OCI-LY7 (cell line): ENCODE data around the gene GABRB3. TPM values are rescaled to one million over a fixed set of nuclear protein-coding genes. Genes with fewer than 3 reads are reported as not detected.

Source experiments
- BruUV-seq: library from RNA; stranded (reverse); fragments of 400-500 nt; replicated peaks from 2 replicates; lab custom pipeline; 2021; lab: Mats Ljungman, UMichigan
- CTCF ChIA-PET: fragments of 300-600 bp; sonication (Branson Sonifier 250); formaldehyde crosslinking; loops from one replicate; lab custom pipeline; 2022; ENCODE audit warnings: antibody characterized with exemption; ENCODE audit not compliant: unreplicated experiment; lab: Charles Lee
- POLR2A ChIA-PET: fragments of 300-600 bp; sonication (Branson Sonifier 250); formaldehyde crosslinking; loops from one replicate; lab custom pipeline; 2022; ENCODE audit warnings: antibody characterized with exemption; lab: Charles Lee
- DNase-seq: peaks from one replicate; pipeline ENCODE4 v3.0.0-alpha.2; 2015; ENCODE audit warnings: low spot score
- H2AFZ ChIP-seq: fragments of 200-600 bp; sonication (generic), shearing (Covaris generic); 2 replicates; pipeline ENCODE4 v1.6.1; 2014; ENCODE audit warnings: mild to moderate bottlenecking, antibody characterized with exemption, low read length, moderate library complexity
- H3K27ac ChIP-seq: fragments of 200-600 bp; sonication (generic); 2 replicates; pipeline ENCODE4 v1.5.1; 2014; ENCODE audit warnings: mixed run types, low read depth, mild to moderate bottlenecking, moderate library complexity, low read length, inconsistent platforms; ENCODE audit not compliant: poor library complexity, severe bottlenecking
- H3K36me3 ChIP-seq: fragments of 200-600 bp; sonication (generic); 2 replicates; pipeline ENCODE4 v1.6.1; 2014; ENCODE audit warnings: mild to moderate bottlenecking, antibody characterized with exemption, low read length, moderate library complexity, mixed read lengths; ENCODE audit not compliant: insufficient read depth
- H3K4me1 ChIP-seq: fragments of 200-600 bp; sonication (generic); 2 replicates; pipeline ENCODE4 v1.5.1; 2014; ENCODE audit warnings: mild to moderate bottlenecking, low read length; ENCODE audit not compliant: insufficient read depth, poor library complexity, severe bottlenecking
- H3K4me2 ChIP-seq: fragments of 200-600 bp; sonication (generic); 2 replicates; pipeline ENCODE4 v1.6.1; 2014; ENCODE audit warnings: mild to moderate bottlenecking, low read length
- H3K4me3 ChIP-seq: fragments of 200-600 bp; sonication (generic); 2 replicates; pipeline ENCODE4 v1.5.1; 2014; ENCODE audit warnings: mild to moderate bottlenecking, low read depth, low read length; ENCODE audit not compliant: poor library complexity, severe bottlenecking
- H3K79me2 ChIP-seq: fragments of 200-600 bp; sonication (generic); 2 replicates; pipeline ENCODE4 v1.6.1; 2016; ENCODE audit warnings: low read depth, mild to moderate bottlenecking, low read length, moderate library complexity, mixed read lengths; ENCODE audit not compliant: insufficient read depth
- H3K9me2 ChIP-seq: fragments of 200-600 bp; sonication (generic); 2 replicates; pipeline ENCODE4 v1.6.1; 2016; ENCODE audit warnings: mild to moderate bottlenecking, low read length, mixed read lengths; ENCODE audit not compliant: insufficient read depth
- H3K9me3 ChIP-seq: fragments of 200-600 bp; sonication (generic); 2 replicates; pipeline ENCODE4 v1.6.1; 2014; ENCODE audit warnings: mild to moderate bottlenecking, mixed run types, low read length, mixed read lengths
- H4K20me1 ChIP-seq: fragments of 200-600 bp; sonication (generic); 2 replicates; pipeline ENCODE4 v1.6.1; 2014; ENCODE audit warnings: mild to moderate bottlenecking, antibody characterized with exemption, low read length, moderate library complexity, mixed read lengths; ENCODE audit not compliant: insufficient read depth
- EZH2phosphoT487 ChIP-seq: fragments of 200-600 bp; sonication (generic); IDR thresholded peaks from 2 replicates; pipeline ENCODE4 v1.6.1; 2018; ENCODE audit warnings: low read depth, borderline replicate concordance, mild to moderate bottlenecking, mixed run types, antibody characterized with exemption, low read length, moderate library complexity, mixed read lengths
- intact Hi-C: fragments of 100-400 bp; cut with micrococcal nuclease; formaldehyde crosslinking; loops from one replicate; pipeline ENCODE4 v1.10.0; 2022; ENCODE audit not compliant: unreplicated experiment
- total RNA-seq, 2 experiments: library from RNA; depleted of rRNA in 1 of 2; stranded (reverse); fragments of >200 nt in 1 of 2; shearing (Covaris generic) in 1 of 2; gene quantifications; 2 replicates each; pipeline ENCODE4 v1.2.3, GENCODE V29; 2014 to 2022
- TF ChIP-seq, protein P1 (sequence below): fragments of 200-600 bp; sonication (generic); conservative IDR thresholded peaks from 2 replicates; pipeline ENCODE4 v1.5.1; 2014; ENCODE audit warnings: mild to moderate bottlenecking, antibody characterized with exemption, low read length, moderate library complexity, mixed read lengths

The GABRB3 gene
- total RNA-seq, 2 experiments from 2014 or later, result 2.8 to 6.5 TPM

DNA sequence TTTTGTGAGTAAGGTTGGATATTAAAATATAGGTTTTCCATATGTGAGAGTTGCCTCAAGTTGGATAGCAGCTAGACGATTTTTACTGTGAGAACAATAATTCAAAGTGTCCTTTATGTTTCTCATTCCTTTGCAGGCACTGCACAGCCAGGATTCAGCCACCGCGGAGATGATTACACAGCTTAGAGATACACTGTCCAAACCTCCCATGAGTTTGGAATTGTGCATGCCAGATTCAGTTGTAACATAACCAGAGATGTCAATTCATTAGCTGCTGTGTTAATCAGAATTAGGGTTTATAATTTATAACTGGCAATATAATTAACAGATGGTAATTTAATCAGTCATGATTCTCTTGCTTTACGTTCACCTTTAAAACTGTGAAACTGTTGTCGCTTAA is 132.3 kb downstream of the GABRB3 start:
- H3K4me1 ChIP-seq, result no peaks in the 10 kb centered on the region
- no peaks in the 10 kb centered on the region for H3K36me3 ChIP-seq
- ChIA-PET CTCF (no interaction called here), POLR2A (no interaction called here)
- no peak overlapping the region for H3K4me3 ChIP-seq
- no peaks in the 10 kb centered on the region for H3K9me3 ChIP-seq
- TF ChIP-seq, protein P1, sequence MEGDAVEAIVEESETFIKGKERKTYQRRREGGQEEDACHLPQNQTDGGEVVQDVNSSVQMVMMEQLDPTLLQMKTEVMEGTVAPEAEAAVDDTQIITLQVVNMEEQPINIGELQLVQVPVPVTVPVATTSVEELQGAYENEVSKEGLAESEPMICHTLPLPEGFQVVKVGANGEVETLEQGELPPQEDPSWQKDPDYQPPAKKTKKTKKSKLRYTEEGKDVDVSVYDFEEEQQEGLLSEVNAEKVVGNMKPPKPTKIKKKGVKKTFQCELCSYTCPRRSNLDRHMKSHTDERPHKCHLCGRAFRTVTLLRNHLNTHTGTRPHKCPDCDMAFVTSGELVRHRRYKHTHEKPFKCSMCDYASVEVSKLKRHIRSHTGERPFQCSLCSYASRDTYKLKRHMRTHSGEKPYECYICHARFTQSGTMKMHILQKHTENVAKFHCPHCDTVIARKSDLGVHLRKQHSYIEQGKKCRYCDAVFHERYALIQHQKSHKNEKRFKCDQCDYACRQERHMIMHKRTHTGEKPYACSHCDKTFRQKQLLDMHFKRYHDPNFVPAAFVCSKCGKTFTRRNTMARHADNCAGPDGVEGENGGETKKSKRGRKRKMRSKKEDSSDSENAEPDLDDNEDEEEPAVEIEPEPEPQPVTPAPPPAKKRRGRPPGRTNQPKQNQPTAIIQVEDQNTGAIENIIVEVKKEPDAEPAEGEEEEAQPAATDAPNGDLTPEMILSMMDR, result no peak
- TF ChIP-seq EZH2phosphoT487, result no peak
- no peak overlapping the region for H3K27ac ChIP-seq
- no TSS peak for BruUV-seq
- no peaks in the 10 kb centered on the region for H3K79me2 ChIP-seq
- H3K4me2 ChIP-seq, result no peak overlapping the region
- H4K20me1 ChIP-seq, result no peaks in the 10 kb centered on the region
- H2AFZ ChIP-seq, result no peak overlapping the region
- H3K9me2 ChIP-seq, result no peaks in the 10 kb centered on the region
- intact Hi-C loops, result no loop called here
- no peak for DNase-seq

DNA sequence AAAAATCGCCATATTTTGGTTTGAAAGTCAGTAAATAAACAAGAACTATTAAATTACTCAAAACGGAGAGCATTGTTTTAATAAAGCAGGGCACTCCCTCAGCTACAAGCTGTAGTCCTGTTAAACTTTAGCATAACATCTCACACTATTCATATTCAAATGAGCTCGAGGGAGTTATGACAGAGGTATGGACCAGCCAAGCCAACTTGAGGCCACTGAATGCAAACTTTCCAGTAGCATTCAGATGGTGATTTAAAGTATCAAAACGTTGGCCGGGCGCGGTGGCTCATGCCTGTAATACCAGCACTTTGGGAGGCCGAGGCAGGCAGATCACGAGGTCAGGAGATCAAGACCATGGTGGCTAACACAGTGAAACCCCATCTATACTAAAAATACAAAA is 132.9 kb downstream of the GABRB3 start:
- Histone ChIP-seq H3K36me3 (no peaks in the 10 kb centered on the region), H3K9me2 (no peaks in the 10 kb centered on the region), H3K4me3 (no peak overlapping the region), H3K4me2 (no peak overlapping the region), H3K4me1 (no peaks in the 10 kb centered on the region), H3K9me3 (no peaks in the 10 kb centered on the region), H4K20me1 (no peaks in the 10 kb centered on the region), H2AFZ (no peak overlapping the region), H3K79me2 (no peaks in the 10 kb centered on the region), H3K27ac (no peak overlapping the region)
- ChIA-PET POLR2A (no interaction called here), CTCF (no interaction called here)
- no peak for TF ChIP-seq EZH2phosphoT487
- TF ChIP-seq, protein P1, result no peak
- no TSS peak for BruUV-seq
- DNase-seq, result no peak
- intact Hi-C loops, result loop anchor here (10.0 kb wide), 1 partner anchor 695 kb away; no protein-coding TSS in a partner anchor

DNA sequence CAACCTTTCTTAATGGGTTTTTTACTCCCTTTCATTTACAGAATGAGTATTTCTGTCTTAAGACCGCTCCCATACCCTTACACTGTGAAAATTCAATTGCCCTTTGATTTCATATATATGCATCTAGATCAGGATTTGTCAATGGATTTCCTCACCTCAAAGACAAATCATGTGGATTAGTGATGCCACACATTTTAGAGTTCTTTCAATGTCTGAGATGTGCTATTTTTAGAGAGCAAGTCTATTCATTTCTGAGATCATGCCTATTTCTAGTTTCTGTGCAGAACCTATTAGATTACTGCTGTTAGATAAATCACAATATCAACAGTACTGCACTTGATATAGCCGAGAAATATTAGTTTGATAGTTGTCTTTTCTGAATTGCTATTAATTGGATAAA is 137.3 kb downstream of the GABRB3 start:
- intact Hi-C loops, result loop anchor here (10.0 kb wide), 1 partner anchor 691 kb away; no protein-coding TSS in a partner anchor
- no peak overlapping the region for H2AFZ ChIP-seq
- no peaks in the 10 kb centered on the region for H3K36me3 ChIP-seq
- no peaks in the 10 kb centered on the region for H3K9me3 ChIP-seq
- ChIA-PET POLR2A (no interaction called here), CTCF (no interaction called here)
- no peak for TF ChIP-seq EZH2phosphoT487
- TF ChIP-seq, protein P1, result no peak
- no peak for DNase-seq
- BruUV-seq, result no TSS peak
- H3K4me1 ChIP-seq, result peaks cover 23% of the 10 kb centered on the region
- no peaks in the 10 kb centered on the region for H4K20me1 ChIP-seq
- no peak overlapping the region for H3K4me3 ChIP-seq
- H3K27ac ChIP-seq, result no peak overlapping the region
- H3K4me2 ChIP-seq, result no peak overlapping the region
- no peaks in the 10 kb centered on the region for H3K9me2 ChIP-seq
- H3K79me2 ChIP-seq, result no peaks in the 10 kb centered on the region
